GM11168 (cell line): ENCODE data around the gene PRRT1.
"Not testable (repeated sequence)": the region's sequence is repeated elsewhere in the genome, so short reads cannot be mapped to it uniquely, and the experiment has no call there.

Experiments used
- in situ Hi-C: fragments of 300-500 bp; cut with MboI; formaldehyde crosslinking; loops from one replicate; pipeline ENCODE4 v1.12.0; 2022; ENCODE audit warnings: low sequenced_read_pairs; ENCODE audit not compliant: unreplicated experiment

The PRRT1 gene

GRCh38 chr6:32151863-32152768 is at the start of gene PRRT1:
TSS of gene PRRT1 (minus strand) at chr6:32151939. CDS start at chr6:32151827, 112 bp downstream.
- in situ Hi-C loops = no loop called here

GRCh38 chr6:32200711-32201475 is 49.2 kb upstream of the PRRT1 start:
- in situ Hi-C loops = no loop called here

- in situ Hi-C loops = no loop called here
Observed at GRCh38 chr6:32198866-32199265, 47.1 kb upstream of the PRRT1 start.

- in situ Hi-C loops = no loop called here
Observed at GRCh38 chr6:32198345-32198696, 46.6 kb upstream of the PRRT1 start.

GRCh38 chr6:32196682-32197616 is 45.2 kb upstream of the PRRT1 start:
- in situ Hi-C loops = no loop called here

GRCh38 chr6:32195902-32196681 is 44.4 kb upstream of the PRRT1 start:
- in situ Hi-C loops = no loop called here

GRCh38 chr6:32195652-32195901 is 43.8 kb upstream of the PRRT1 start:
- in situ Hi-C loops = no loop called here

GRCh38 chr6:32194825-32195651 is 43.3 kb upstream of the PRRT1 start:
- in situ Hi-C loops = no loop called here

GRCh38 chr6:32194388-32194787 is 42.6 kb upstream of the PRRT1 start:
- in situ Hi-C loops = no loop called here

GRCh38 chr6:32193096-32193495 is 41.4 kb upstream of the PRRT1 start:
- in situ Hi-C loops = not testable (repeated sequence)

- in situ Hi-C loops = no loop called here
Observed at GRCh38 chr6:32192608-32193039, 40.9 kb upstream of the PRRT1 start, which contains the start of gene GPSM3. TSS of gene GPSM3 (minus strand) at chr6:32192643. CDS start at chr6:32192513, 130 bp downstream.

- in situ Hi-C loops = no loop called here
Observed at GRCh38 chr6:32191696-32192607, 40.2 kb upstream of the PRRT1 start.

GRCh38 chr6:32190911-32191677 is 39.4 kb upstream of the PRRT1 start:
- in situ Hi-C loops = no loop called here

GRCh38 chr6:32190054-32190851 is 38.5 kb upstream of the PRRT1 start, which contains the start of gene PBX2:
TSS of gene PBX2 (minus strand) at chr6:32190202. CDS start at chr6:32189915, 287 bp downstream.
- in situ Hi-C loops = no loop called here

- in situ Hi-C loops = no loop called here
Observed at GRCh38 chr6:32189742-32190053, 38.0 kb upstream of the PRRT1 start.

GRCh38 chr6:32189069-32189741 is 37.5 kb upstream of the PRRT1 start:
- in situ Hi-C loops = no loop called here
